Endothelial cell of umbilical vein (primary cell): Measurements from ENCODE around the gene ERGIC2. TPM values are rescaled to one million over a fixed set of nuclear protein-coding genes. Genes with fewer than 3 reads are reported as not detected.

Source experiments
- BruUV-seq: library from RNA; stranded (reverse); fragments of 400-500 nt; replicated peaks from 2 replicates; lab custom pipeline; 2021; lab: Mats Ljungman, UMichigan
- CTCF ChIA-PET: fragments of 300-600, 350-600 bp; sonication (Branson Sonifier 250); formaldehyde crosslinking; loops from one replicate; lab custom pipeline; 2021; ENCODE audit warnings: antibody characterized with exemption, inconsistent platforms; lab: Charles Lee
- POLR2A ChIA-PET: fragments of 300-600, 350-600 bp; sonication (Branson Sonifier 250); formaldehyde crosslinking; loops from one replicate; lab custom pipeline; 2021; ENCODE audit warnings: antibody characterized with exemption, inconsistent platforms; lab: Charles Lee
- DNase-seq: peaks from one replicate; pipeline ENCODE4 v3.0.0-alpha.2; 2011; ENCODE audit warnings: low read depth, low spot score
- FAIRE-seq: peaks from 2 replicates; lab custom pipeline; 2011; peaks lifted over from hg19 to GRCh38; lab: Jason Lieb, UNC
- H2AFZ ChIP-seq: 2 replicates; pipeline ENCODE4 v1.6.0; 2012; ENCODE audit warnings: low read depth, low read length, control low read depth, inconsistent platforms
- H3K27ac ChIP-seq: 2 replicates; pipeline ENCODE4 v1.5.1; 2011; ENCODE audit warnings: low read depth, mild to moderate bottlenecking, control low read depth, low read length, moderate library complexity; ENCODE audit not compliant: insufficient read depth
- H3K27me3 ChIP-seq, 2 experiments: 2 replicates each; pipeline versions ENCODE4 v1.6.0 to v1.6.1; 2011; ENCODE audit warnings: low read length in 2 of 2, mixed read lengths in 1 of 2; ENCODE audit not compliant: control insufficient read depth in 2 of 2, insufficient read depth in 2 of 2
- H3K36me3 ChIP-seq, 2 experiments: 2 replicates in 1 of 2; 3 replicates in 1 of 2; pipeline ENCODE4 v1.5.1; 2011; ENCODE audit warnings: low read length in 2 of 2, mild to moderate bottlenecking in 1 of 2, moderate library complexity in 1 of 2; ENCODE audit not compliant: control insufficient read depth in 2 of 2, insufficient read depth in 2 of 2; ENCODE audit errors: extremely low read depth in 1 of 2
- H3K4me1 ChIP-seq: 3 replicates; pipeline ENCODE4 v1.5.1; 2011; ENCODE audit warnings: mild to moderate bottlenecking, low read length; ENCODE audit not compliant: control insufficient read depth, insufficient read depth; ENCODE audit errors: extremely low read depth
- H3K4me2 ChIP-seq: 2 replicates; pipeline ENCODE4 v1.6.1; 2011; ENCODE audit warnings: low read length, control low read depth, mixed read lengths; ENCODE audit not compliant: insufficient read depth
- H3K4me3 ChIP-seq, 3 experiments: fragments of 200-600 bp in 1 of 3; sonication (generic), shearing (Covaris generic) in 1 of 3; replicated peaks in 1 of 3; 2 replicates each; pipeline ENCODE4 v1.5.1; 2011 to 2016; ENCODE audit warnings: control low read depth in 3 of 3, low read length in 3 of 3, mild to moderate bottlenecking in 2 of 3, inconsistent platforms in 1 of 3, low read depth in 1 of 3, moderate library complexity in 1 of 3; ENCODE audit not compliant: insufficient read depth in 1 of 3
- H3K79me2 ChIP-seq: 2 replicates; pipeline ENCODE4 v1.6.0; 2012; ENCODE audit warnings: low read length, inconsistent platforms; ENCODE audit not compliant: control insufficient read depth, insufficient read depth
- H3K9ac ChIP-seq: replicated peaks from 2 replicates; pipeline ENCODE3; 2011; ENCODE audit warnings: low read length, control low read depth; ENCODE audit not compliant: insufficient read depth; ENCODE audit errors: extremely low read depth
- H3K9me1 ChIP-seq: replicated peaks from 3 replicates; pipeline ENCODE4 v1.6.0; 2011; ENCODE audit warnings: mild to moderate bottlenecking, low read length; ENCODE audit not compliant: control insufficient read depth, insufficient read depth; ENCODE audit errors: extremely low read depth
- H3K9me3 ChIP-seq: replicated peaks from 2 replicates; pipeline ENCODE4 v1.5.1; 2012; ENCODE audit warnings: low read length, inconsistent platforms; ENCODE audit not compliant: control insufficient read depth, insufficient read depth
- H4K20me1 ChIP-seq: replicated peaks from 2 replicates; pipeline ENCODE3; 2011; ENCODE audit warnings: mild to moderate bottlenecking, low read length; ENCODE audit not compliant: control insufficient read depth, insufficient read depth; ENCODE audit errors: extremely low read depth
- CTCF ChIP-seq, 2 donors: IDR thresholded peaks; 1 replicate in 1 of 2; 2 replicates in 1 of 2; pipeline ENCODE4 v1.5.1; 2011; ENCODE audit warnings: low read length in 2 of 2, mild to moderate bottlenecking in 2 of 2, moderate library complexity in 2 of 2, control low read depth in 1 of 2, inconsistent platforms in 1 of 2, low read depth in 1 of 2; ENCODE audit not compliant: insufficient read depth in 1 of 2; ENCODE audit errors: extremely low read depth in 1 of 2
- EZH2 ChIP-seq: IDR thresholded peaks from 2 replicates; pipeline ENCODE4 v1.6.1; 2012; ENCODE audit warnings: borderline replicate concordance, low read depth, mild to moderate bottlenecking, moderate library complexity, low read length, inconsistent platforms; ENCODE audit not compliant: severe bottlenecking
- FOS ChIP-seq: IDR thresholded peaks from 2 replicates; pipeline ENCODE4 v1.6.1; 2011; ENCODE audit warnings: mild to moderate bottlenecking, low read length, moderate library complexity, borderline replicate concordance; ENCODE audit not compliant: insufficient read depth
- GATA2 ChIP-seq: IDR thresholded peaks from 2 replicates; pipeline ENCODE4 v1.7.0; 2011; ENCODE audit warnings: low read depth, mild to moderate bottlenecking, moderate library complexity, mixed read lengths, low read length; ENCODE audit not compliant: insufficient read length, insufficient read depth
- JUN ChIP-seq: IDR thresholded peaks from 2 replicates; pipeline ENCODE4 v1.6.1; 2011; ENCODE audit warnings: borderline replicate concordance, low read depth; ENCODE audit not compliant: insufficient read length, insufficient read depth
- MAX ChIP-seq: IDR thresholded peaks from 2 replicates; pipeline ENCODE4 v1.6.1; 2011; ENCODE audit not compliant: insufficient read depth, insufficient read length
- MYC ChIP-seq: IDR thresholded peaks from one replicate; pipeline ENCODE4 v1.6.1; 2011; ENCODE audit warnings: mild to moderate bottlenecking, low read depth, low read length
- POLR2A ChIP-seq: IDR thresholded peaks from 2 replicates; pipeline ENCODE4 v1.6.1; 2012; ENCODE audit warnings: low read depth, mild to moderate bottlenecking, control low read depth, low read length
- POLR2AphosphoS5 ChIP-seq: IDR thresholded peaks from 2 replicates; pipeline ENCODE4 v1.6.1; 2012; ENCODE audit warnings: low read depth, mild to moderate bottlenecking, control low read depth, low read length, moderate library complexity; ENCODE audit not compliant: insufficient read depth
- dilution Hi-C: fragments of 300-500 bp; cut with MboI; formaldehyde crosslinking; loops from one replicate; pipeline ENCODE4 v1.15.0; 2019; ENCODE audit warnings: low sequenced_read_pairs; ENCODE audit not compliant: extremely low pct_ligation_motif_present
- intact Hi-C: fragments of 100-400 bp; cut with micrococcal nuclease; formaldehyde crosslinking; loops from one replicate; pipeline ENCODE4 v1.10.0; 2022
- polyA plus RNA-seq, 4 experiments: library from polyadenylated mRNA; depleted of rRNA in 3 of 4; stranded (reverse) in 3 of 4; unstranded in 1 of 4; fragments of >200 nt; gene quantifications; 2 replicates each; pipeline versions ENCODE4 v1.2.1 to v1.2.3, GENCODE V29; 2011 to 2012; ENCODE audit warnings: missing spikeins in 1 of 4
- total RNA-seq: library from RNA; stranded (reverse); gene quantifications from 2 replicates; pipeline ENCODE4 v1.2.3, GENCODE V29; 2021

ERGIC2 gene
- total and polyA plus RNA-seq, 2 donors (not counting 3 experiments of a cell fraction or from before 2014, with no cell fraction given) = 20.3 to 60.6 TPM

GRCh38 chr12:29346769-29347421, 34.1 kb downstream of the ERGIC2 start:
- dilution Hi-C loops (no loop called here), intact Hi-C loops (no loop called here)
- Histone ChIP-seq H3K79me2 (no peaks in the 10 kb centered on the region), H3K27me3 (no peaks in the 10 kb centered on the region), H3K36me3 (peaks cover 0 to 2% of the 10 kb centered on the region in 2 experiments), H3K4me3 (no peak overlapping the region), H3K9ac (no peak overlapping the region), H3K9me3 (no peaks in the 10 kb centered on the region), H3K9me1 (no peaks in the 10 kb centered on the region), H3K4me1 (no peaks in the 10 kb centered on the region), H2AFZ (no peak overlapping the region), H3K27ac (no peak overlapping the region), H4K20me1 (no peaks in the 10 kb centered on the region), H3K4me2 (no peak overlapping the region)
- DNase-seq (no peak), FAIRE-seq (no peak)
- TF ChIP-seq CTCF (IDR thresholded peaks at IDR 0.05; ENCODE audit: extremely low read depth in 1 of 2, insufficient read depth in 1 of 2, low read depth in 1 of 2, low read length in 2 of 2) (no peak), POLR2AphosphoS5 (no peak), EZH2 (no peak), POLR2A (no peak), MAX (no peak), FOS (no peak), GATA2 (no peak), JUN (no peak), MYC (no peak)
- BruUV-seq = no TSS peak
- CTCF ChIA-PET = interaction anchor here (1.0 to 2.4 kb wide), 4 partner anchors 10 to 274 kb away, joined by 3 to 10 read pairs (median 5); no protein-coding TSS in a partner anchor
- POLR2A ChIA-PET = no interaction called here
